ENCODE data around the gene RPS15. TPM values are rescaled to one million over a fixed set of nuclear protein-coding genes. Genes with fewer than 3 reads are reported as not detected.
A peak's percentile ranks its signal among the peaks of the same experiment; 100 is the strongest.

The RPS15 gene
- total and polyA plus RNA-seq, 2 of the 13 experiments (the other 11 are each of a cell fraction or from before 2014, with no cell fraction given), result 695 to 1,411 TPM

DNA sequence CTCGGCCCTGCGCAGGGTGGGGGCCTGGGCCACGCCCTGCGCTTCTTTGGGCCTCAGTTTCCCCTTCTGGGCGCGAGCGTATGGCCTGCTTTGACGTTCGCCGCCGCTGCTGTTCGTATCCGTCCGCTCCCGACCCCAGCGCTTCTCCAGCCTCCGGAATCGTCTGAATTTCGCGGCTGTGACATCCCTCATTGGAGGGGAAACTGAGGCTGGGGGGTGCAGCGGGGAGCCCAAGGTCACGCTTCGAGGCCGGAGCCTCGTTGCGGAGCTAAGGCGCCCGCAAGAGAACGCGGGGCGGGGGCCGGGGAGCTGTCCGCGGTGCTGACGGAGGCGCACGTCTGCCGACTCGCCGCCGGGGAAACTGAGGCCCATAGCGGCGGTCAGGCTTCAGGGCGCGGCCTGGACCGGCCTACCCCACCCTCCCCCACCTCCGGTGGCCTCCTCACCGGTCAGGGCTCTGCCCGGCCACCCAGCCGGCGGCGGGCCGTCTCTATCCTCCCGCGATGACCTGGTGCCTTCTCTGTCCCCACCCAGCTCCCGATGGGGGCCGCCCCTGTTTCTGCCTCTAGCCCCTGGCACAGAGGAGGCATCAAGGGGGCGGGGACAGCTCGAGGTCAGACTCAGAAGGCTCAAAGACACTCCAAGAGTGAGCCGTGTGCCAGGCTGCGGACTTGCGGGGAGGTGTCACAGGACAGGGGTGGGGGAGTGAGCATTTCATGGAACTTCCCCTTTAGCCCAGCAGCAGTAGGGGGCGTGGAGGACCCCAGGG is 8.7 kb downstream of the RPS15 start (continued):
- TF ChIP-seq SNAPC4 (CRISPR knock-in tag; IDR thresholded peaks at IDR 0.05) (no peak), SNAPC2 (CRISPR knock-in tag; IDR thresholded peaks at IDR 0.05) (no peak), CCAR2 (optimal IDR thresholded peaks at IDR 0.05; ENCODE audit: low read depth, low read length) (no peak), TBL1XR1 (IDR thresholded peaks at IDR 0.05; ENCODE audit: borderline replicate concordance, low read length, partially characterized antibody) (no peak), MTA3 (CRISPR knock-in tag; IDR thresholded peaks at IDR 0.05) (no peak), ZNF10 (CRISPR knock-in tag; IDR thresholded peaks at IDR 0.05; ENCODE audit: borderline replicate concordance, low read depth) (no peak), MAFG (CRISPR knock-in tag; IDR thresholded peaks at IDR 0.05) (no peak), ZFP41 (CRISPR knock-in tag; IDR thresholded peaks at IDR 0.05; ENCODE audit: borderline replicate concordance) (no peak), CEBPZ (IDR thresholded peaks at IDR 0.05; ENCODE audit: low read length) (no peak), FOXK1 (CRISPR knock-in tag; IDR thresholded peaks at IDR 0.05; ENCODE audit: borderline replicate concordance, low read depth) (no peak), FOXA1 (IDR thresholded peaks at IDR 0.05) (no peak), FOXA1 (CRISPR knock-in tag; IDR thresholded peaks at IDR 0.05) (no peak), EZH2 (conservative IDR thresholded peaks at IDR 0.05; ENCODE audit: low read depth, low read length) (0 out of 2 replicates have a peak, but pooled peaks have one; percentile 39), AGO1 (IDR thresholded peaks at IDR 0.05; ENCODE audit: low read depth, low read length, poor library complexity, severe bottlenecking) (no peak), ZNF614 (CRISPR knock-in tag; IDR thresholded peaks at IDR 0.05; ENCODE audit: borderline replicate concordance) (no peak)
